ENCODE results near the gene TMOD4. TPM values are rescaled to one million over a fixed set of nuclear protein-coding genes. Genes with fewer than 3 reads are reported as not detected.
"Not testable (repeated sequence)": the region's sequence is repeated elsewhere in the genome, so short reads cannot be mapped to it uniquely, and the experiment has no call there.

Gene TMOD4
- total RNA-seq, 4 donors from 2014 or later, result 1.5 to 1.6 TPM; not detected in 2

DNA sequence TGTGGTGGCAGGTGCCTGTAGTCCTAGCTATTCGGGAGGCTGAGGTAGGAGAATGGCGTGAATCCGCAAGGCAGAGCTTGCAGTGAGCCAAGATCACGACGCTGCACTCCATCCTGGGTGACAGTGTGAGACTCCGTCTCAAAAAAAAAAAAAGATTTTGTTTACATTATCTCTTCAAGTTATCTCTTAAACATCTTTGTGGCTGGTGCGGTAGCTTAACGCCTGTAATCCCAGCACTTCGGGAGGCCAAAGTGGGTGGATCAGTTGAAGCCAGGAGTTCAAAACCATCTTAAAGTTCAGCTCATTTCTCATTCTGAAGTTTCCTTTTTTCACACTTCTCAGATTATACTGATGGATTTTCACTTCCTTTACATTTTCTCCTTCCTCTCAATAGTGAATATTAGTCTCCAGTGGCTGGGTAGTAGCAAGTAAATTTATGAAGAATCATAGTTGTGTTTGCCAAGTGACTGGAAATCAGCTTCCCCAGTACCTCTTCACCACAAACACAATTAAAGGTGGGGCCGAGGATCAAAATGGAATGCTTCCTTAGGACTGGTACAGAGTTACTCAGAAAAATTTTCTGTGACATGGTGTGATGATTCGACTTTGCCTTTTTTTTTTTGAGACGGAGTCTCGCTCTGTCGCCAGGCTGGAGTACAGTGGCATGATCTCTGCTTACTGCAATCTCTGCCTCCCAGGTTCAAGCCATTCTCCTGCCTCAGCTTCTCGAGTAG, 36.4 kb upstream of the TMOD4 start:
- TF ChIP-seq EP300 (IDR thresholded peaks at IDR 0.05), result no peak
- TF ChIP-seq POLR2A (IDR thresholded peaks at IDR 0.05; ENCODE audit: low read depth), result no peak
- no peak for TF ChIP-seq POLR2AphosphoS5 (IDR thresholded peaks at IDR 0.05)
- TF ChIP-seq, protein P1, sequence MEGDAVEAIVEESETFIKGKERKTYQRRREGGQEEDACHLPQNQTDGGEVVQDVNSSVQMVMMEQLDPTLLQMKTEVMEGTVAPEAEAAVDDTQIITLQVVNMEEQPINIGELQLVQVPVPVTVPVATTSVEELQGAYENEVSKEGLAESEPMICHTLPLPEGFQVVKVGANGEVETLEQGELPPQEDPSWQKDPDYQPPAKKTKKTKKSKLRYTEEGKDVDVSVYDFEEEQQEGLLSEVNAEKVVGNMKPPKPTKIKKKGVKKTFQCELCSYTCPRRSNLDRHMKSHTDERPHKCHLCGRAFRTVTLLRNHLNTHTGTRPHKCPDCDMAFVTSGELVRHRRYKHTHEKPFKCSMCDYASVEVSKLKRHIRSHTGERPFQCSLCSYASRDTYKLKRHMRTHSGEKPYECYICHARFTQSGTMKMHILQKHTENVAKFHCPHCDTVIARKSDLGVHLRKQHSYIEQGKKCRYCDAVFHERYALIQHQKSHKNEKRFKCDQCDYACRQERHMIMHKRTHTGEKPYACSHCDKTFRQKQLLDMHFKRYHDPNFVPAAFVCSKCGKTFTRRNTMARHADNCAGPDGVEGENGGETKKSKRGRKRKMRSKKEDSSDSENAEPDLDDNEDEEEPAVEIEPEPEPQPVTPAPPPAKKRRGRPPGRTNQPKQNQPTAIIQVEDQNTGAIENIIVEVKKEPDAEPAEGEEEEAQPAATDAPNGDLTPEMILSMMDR (IDR thresholded peaks at IDR 0.05), result no peak
- Histone ChIP-seq H3K4me1 (peaks cover 12 to 70% (median 56%) of the 10 kb centered on the region in 4 donors), H3K9me3 (no peaks in the 10 kb centered on the region), H3K27ac (replicated peaks in 1 of 4) (peak overlapping the region; percentile 21 to 63 (median 52)), H3K27me3 (no peaks in the 10 kb centered on the region), H3K4me3 (no peak overlapping the region), H3K36me3 (peaks cover 14 to 45% (median 38%) of the 10 kb centered on the region in 4 donors)
- no peak for DNase-seq (ENCODE audit: extremely low spot score)
- intact Hi-C loops (cut with DNase I), result no loop called here
- 71% methylated on average over 15 of the region's 15 CpGs for whole genome bisulfite sequencing

DNA sequence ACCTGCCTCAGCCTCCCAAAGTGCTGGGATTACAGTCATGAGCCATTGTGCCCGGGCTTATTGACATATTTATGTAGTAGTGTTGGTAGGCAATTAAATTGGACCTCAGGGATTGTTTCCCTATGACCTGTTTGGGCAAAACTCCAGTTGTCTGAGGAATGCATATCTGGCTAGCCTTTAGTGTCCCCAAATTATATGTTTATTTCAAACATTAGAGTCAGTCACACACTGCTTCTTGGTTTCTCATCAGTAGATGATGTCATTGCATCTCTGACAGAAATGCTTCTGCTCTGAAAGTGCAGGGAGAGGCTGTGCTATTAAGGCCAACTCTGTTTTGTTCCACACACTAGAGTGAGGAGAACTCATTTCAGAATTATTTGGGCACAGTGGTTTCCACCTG, 35.0 kb upstream of the TMOD4 start:
- intact Hi-C loops (cut with DNase I), result no loop called here
- H3K27ac ChIP-seq (replicated peaks in 1 of 4), result peak overlapping the region; percentile 21 to 63 (median 58)
- 79% methylated on average over 1 of the region's 1 CpG for WGBS
- DNase-seq (ENCODE audit: extremely low spot score), result no peak
- H3K9me3 ChIP-seq, result no peaks in the 10 kb centered on the region
- H3K4me1 ChIP-seq, result peaks cover 19 to 64% (median 60%) of the 10 kb centered on the region in 4 donors
- no peak for TF ChIP-seq POLR2AphosphoS5 (IDR thresholded peaks at IDR 0.05)
- TF ChIP-seq, protein P1 (IDR thresholded peaks at IDR 0.05), result no peak
- no peak for TF ChIP-seq POLR2A (IDR thresholded peaks at IDR 0.05; ENCODE audit: low read depth)
- TF ChIP-seq EP300 (IDR thresholded peaks at IDR 0.05), result no peak
- H3K4me3 ChIP-seq, result no peak overlapping the region
- H3K27me3 ChIP-seq, result no peaks in the 10 kb centered on the region
- H3K36me3 ChIP-seq, result peaks cover 21 to 51% (median 46%) of the 10 kb centered on the region in 4 donors

DNA sequence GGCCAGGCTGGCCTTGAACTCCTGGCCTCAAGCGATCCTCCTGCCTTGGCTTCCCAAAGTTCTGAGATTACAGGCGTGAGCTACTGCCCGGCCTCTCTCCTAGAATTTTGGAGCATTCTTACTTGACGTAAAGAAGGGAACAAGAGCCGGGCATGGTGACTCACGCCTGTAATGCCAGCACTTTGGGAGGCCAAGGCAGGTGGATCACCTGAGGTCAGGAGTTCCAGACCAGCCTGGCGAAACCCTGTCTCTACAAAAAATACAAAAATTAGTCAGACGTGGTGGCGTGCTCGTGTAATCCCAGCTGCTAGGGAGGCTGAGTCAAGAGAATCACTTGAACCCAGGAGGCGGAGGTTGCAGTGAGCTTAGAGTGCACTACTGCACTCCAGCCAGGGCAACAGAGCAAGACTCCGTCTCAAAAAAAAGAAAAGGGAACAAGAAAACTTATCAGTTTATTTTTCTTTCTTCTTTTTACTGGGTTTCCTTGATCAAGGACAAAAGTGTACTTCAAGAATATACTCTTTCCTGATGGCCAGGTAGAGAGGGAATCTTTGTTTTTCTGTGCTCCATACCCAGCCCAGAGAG, 29.7 kb upstream of the TMOD4 start:
- H3K9me3 ChIP-seq; H3K27me3 ChIP-seq; intact Hi-C loops (cut with DNase I); H3K4me3 ChIP-seq; DNase-seq (ENCODE audit: extremely low spot score): not testable (repeated sequence)
- peak overlapping the region in 1 of 4 donors; percentile 22 for H3K27ac ChIP-seq (replicated peaks in 1 of 4)
- H3K36me3 ChIP-seq, result peaks cover 27 to 59% (median 55%) of the 10 kb centered on the region in 4 donors
- H3K4me1 ChIP-seq, result peaks cover 30 to 69% (median 67%) of the 10 kb centered on the region in 4 donors
- 89% methylated on average over 10 of the region's 12 CpGs for WGBS

DNA sequence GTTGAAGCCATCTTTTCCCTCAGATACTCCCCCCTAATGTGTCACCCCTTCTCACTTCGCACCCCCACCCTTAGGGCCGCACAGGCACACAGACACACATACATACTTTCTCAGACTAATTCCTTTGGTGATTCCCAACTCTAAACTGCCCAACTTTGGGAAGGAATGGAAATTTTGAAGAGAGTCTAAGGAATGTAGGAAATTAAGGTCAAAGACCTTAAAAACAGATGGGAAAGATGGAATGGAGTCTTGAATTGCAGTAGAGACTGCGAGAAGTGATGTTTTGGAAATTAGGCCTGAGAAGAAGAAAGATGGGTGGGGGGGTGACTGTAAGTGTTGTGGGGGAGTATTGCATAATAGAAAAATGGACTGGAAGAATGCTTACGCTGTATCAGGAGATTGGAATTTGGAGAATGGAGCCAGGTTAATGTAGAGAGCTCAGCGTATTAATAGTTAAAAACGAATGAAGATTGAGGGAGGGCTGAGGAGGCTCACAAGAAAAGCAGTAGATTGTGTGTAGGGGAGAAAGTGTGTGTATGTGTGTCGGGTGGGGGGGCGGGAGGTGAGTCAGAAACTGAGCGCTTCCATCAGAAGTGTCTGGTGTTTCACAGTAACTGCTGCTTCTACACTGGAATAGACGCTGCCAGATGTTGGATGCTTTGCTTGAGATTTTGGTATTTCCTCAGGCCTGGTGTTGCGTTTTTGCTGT, 24.2 kb upstream of the TMOD4 start:
- Histone ChIP-seq H3K27ac (replicated peaks in 1 of 4) (peak overlapping the region; percentile 92 to 96 (median 95)), H3K4me1 (peaks cover 40 to 83% (median 75%) of the 10 kb centered on the region in 4 donors), H3K36me3 (peaks cover 5 to 20% (median 18%) of the 10 kb centered on the region in 4 donors), H3K4me3 (peak overlapping the region; percentile 82 to 92 (median 86)), H3K27me3 (no peaks in the 10 kb centered on the region), H3K9me3 (no peaks in the 10 kb centered on the region)
- 11% methylated on average over 11 of the region's 11 CpGs for WGBS
- TF ChIP-seq POLR2AphosphoS5 (IDR thresholded peaks at IDR 0.05), result peak; percentile 3 to 25
- TF ChIP-seq, protein P1 (IDR thresholded peaks at IDR 0.05), result no peak
- no peak for DNase-seq (ENCODE audit: extremely low spot score)
- intact Hi-C loops (cut with DNase I), result no loop called here
